ENCODE measurements around the gene SPEN. TPM values are rescaled to one million over a fixed set of nuclear protein-coding genes. Genes with fewer than 3 reads are reported as not detected.

The SPEN gene
- total and polyA plus RNA-seq, 9 of the 15 experiments (the other 6 are each of a cell fraction or from before 2014, with no cell fraction given) = 5.7 to 87.5 (median 27.2) TPM

DNA sequence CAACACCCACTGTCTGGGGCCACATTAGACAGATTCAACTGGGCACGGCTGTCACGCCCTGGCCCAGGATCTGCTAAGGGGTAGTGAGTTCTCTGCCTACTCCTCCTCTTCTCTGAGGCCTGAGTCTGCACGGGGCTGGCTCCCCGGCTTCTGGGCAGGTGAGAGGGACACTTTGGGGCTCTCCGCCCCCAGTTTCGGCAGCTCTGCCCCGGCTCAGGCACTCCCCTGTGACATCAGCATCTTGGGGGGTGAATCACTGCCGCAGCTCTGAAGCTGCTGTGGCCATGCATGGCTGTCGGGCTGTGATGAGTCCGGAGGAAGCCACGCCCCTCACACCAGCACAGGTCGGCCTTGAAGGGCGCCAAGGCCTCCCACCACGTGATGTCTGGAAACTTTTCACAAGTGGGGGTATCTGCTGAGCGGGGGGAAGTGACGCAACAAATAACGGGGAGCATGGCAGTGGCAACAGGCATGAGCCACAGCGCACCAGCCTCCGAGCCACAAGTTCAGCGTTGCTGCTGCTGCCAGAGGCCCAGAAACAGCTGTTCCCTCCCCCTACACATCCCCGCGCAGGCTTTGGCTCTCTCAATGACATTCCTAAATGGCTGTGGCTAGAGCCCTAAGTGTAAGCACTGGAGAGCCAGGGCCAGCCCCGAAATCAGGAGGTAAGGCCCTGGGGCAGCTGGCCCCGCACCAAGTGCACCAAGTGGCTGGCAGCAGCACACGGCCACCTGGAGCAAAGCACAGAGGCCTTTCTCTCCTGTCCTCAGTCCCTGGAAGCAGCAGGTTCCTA lies 102.1 kb downstream of the SPEN start (continued):
- TF ChIP-seq, protein P1, sequence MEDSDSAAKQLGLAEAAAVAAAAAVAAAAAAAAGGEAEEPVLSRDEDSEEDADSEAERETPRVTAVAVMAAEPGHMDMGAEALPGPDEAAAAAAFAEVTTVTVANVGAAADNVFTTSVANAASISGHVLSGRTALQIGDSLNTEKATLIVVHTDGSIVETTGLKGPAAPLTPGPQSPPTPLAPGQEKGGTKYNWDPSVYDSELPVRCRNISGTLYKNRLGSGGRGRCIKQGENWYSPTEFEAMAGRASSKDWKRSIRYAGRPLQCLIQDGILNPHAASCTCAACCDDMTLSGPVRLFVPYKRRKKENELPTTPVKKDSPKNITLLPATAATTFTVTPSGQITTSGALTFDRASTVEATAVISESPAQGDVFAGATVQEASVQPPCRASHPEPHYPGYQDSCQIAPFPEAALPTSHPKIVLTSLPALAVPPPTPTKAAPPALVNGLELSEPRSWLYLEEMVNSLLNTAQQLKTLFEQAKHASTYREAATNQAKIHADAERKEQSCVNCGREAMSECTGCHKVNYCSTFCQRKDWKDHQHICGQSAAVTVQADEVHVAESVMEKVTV (CRISPR knock-in tag; IDR thresholded peaks at IDR 0.05) = no peak
- TF ChIP-seq MEF2A (IDR thresholded peaks at IDR 0.05; ENCODE audit: control insufficient read depth, low read depth, low read length) = no peak
- no peak for TF ChIP-seq MCM3 (IDR thresholded peaks at IDR 0.05)
- TF ChIP-seq ZNF239 (CRISPR knock-in tag; IDR thresholded peaks at IDR 0.05) = no peak
- TF ChIP-seq PYGO2 (tag; IDR thresholded peaks at IDR 0.05) = no peak
- no peak for TF ChIP-seq ZNF76 (CRISPR knock-in tag; IDR thresholded peaks at IDR 0.05; ENCODE audit: borderline replicate concordance)
- TF ChIP-seq ZNF174 (CRISPR knock-in tag; IDR thresholded peaks at IDR 0.05) = no peak
- TF ChIP-seq, protein P2, sequence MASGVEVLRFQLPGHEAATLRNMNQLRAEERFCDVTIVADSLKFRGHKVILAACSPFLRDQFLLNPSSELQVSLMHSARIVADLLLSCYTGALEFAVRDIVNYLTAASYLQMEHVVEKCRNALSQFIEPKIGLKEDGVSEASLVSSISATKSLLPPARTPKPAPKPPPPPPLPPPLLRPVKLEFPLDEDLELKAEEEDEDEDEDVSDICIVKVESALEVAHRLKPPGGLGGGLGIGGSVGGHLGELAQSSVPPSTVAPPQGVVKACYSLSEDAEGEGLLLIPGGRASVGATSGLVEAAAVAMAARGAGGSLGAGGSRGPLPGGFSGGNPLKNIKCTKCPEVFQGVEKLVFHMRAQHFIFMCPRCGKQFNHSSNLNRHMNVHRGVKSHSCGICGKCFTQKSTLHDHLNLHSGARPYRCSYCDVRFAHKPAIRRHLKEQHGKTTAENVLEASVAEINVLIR (CRISPR knock-in tag; IDR thresholded peaks at IDR 0.05) = peak; percentile 41
- no peak for TF ChIP-seq TAF9B (IDR thresholded peaks at IDR 0.05; ENCODE audit: partially characterized antibody)
- TF ChIP-seq, protein P3, sequence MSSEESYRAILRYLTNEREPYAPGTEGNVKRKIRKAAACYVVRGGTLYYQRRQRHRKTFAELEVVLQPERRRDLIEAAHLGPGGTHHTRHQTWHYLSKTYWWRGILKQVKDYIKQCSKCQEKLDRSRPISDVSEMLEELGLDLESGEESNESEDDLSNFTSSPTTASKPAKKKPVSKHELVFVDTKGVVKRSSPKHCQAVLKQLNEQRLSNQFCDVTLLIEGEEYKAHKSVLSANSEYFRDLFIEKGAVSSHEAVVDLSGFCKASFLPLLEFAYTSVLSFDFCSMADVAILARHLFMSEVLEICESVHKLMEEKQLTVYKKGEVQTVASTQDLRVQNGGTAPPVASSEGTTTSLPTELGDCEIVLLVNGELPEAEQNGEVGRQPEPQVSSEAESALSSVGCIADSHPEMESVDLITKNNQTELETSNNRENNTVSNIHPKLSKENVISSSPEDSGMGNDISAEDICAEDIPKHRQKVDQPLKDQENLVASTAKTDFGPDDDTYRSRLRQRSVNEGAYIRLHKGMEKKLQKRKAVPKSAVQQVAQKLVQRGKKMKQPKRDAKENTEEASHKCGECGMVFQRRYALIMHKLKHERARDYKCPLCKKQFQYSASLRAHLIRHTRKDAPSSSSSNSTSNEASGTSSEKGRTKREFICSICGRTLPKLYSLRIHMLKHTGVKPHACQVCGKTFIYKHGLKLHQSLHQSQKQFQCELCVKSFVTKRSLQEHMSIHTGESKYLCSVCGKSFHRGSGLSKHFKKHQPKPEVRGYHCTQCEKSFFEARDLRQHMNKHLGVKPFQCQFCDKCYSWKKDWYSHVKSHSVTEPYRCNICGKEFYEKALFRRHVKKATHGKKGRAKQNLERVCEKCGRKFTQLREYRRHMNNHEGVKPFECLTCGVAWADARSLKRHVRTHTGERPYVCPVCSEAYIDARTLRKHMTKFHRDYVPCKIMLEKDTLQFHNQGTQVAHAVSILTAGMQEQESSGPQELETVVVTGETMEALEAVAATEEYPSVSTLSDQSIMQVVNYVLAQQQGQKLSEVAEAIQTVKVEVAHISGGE (CRISPR knock-in tag; IDR thresholded peaks at IDR 0.05) = peak in 1 of 3 experiments; percentile 59; a peak in 2 of 6 replicates
- no peak for TF ChIP-seq PRMT5 (CRISPR knock-in tag; IDR thresholded peaks at IDR 0.05)
- TF ChIP-seq, protein P4, sequence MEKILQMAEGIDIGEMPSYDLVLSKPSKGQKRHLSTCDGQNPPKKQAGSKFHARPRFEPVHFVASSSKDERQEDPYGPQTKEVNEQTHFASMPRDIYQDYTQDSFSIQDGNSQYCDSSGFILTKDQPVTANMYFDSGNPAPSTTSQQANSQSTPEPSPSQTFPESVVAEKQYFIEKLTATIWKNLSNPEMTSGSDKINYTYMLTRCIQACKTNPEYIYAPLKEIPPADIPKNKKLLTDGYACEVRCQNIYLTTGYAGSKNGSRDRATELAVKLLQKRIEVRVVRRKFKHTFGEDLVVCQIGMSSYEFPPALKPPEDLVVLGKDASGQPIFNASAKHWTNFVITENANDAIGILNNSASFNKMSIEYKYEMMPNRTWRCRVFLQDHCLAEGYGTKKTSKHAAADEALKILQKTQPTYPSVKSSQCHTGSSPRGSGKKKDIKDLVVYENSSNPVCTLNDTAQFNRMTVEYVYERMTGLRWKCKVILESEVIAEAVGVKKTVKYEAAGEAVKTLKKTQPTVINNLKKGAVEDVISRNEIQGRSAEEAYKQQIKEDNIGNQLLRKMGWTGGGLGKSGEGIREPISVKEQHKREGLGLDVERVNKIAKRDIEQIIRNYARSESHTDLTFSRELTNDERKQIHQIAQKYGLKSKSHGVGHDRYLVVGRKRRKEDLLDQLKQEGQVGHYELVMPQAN (IDR thresholded peaks at IDR 0.05; ENCODE audit: borderline replicate concordance) = peak; percentile 24; the same call in 1 of the 2 replicates
- TF ChIP-seq, protein P5, sequence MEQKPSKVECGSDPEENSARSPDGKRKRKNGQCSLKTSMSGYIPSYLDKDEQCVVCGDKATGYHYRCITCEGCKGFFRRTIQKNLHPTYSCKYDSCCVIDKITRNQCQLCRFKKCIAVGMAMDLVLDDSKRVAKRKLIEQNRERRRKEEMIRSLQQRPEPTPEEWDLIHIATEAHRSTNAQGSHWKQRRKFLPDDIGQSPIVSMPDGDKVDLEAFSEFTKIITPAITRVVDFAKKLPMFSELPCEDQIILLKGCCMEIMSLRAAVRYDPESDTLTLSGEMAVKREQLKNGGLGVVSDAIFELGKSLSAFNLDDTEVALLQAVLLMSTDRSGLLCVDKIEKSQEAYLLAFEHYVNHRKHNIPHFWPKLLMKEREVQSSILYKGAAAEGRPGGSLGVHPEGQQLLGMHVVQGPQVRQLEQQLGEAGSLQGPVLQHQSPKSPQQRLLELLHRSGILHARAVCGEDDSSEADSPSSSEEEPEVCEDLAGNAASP (IDR thresholded peaks at IDR 0.05) = no peak
- TF ChIP-seq LCOR (CRISPR knock-in tag; IDR thresholded peaks at IDR 0.05) = peak; percentile 86
- TF ChIP-seq HNRNPL (IDR thresholded peaks at IDR 0.05; ENCODE audit: low read depth, low read length) = no peak
- TF ChIP-seq, protein P6, sequence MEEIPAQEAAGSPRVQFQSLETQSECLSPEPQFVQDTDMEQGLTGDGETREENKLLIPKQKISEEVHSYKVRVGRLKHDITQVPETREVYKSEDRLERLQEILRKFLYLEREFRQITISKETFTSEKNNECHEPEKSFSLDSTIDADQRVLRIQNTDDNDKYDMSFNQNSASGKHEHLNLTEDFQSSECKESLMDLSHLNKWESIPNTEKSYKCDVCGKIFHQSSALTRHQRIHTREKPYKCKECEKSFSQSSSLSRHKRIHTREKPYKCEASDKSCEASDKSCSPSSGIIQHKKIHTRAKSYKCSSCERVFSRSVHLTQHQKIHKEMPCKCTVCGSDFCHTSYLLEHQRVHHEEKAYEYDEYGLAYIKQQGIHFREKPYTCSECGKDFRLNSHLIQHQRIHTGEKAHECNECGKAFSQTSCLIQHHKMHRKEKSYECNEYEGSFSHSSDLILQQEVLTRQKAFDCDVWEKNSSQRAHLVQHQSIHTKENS (CRISPR knock-in tag; IDR thresholded peaks at IDR 0.05) = no peak

All from K562 (cell line).